ENCODE results near the gene CDH13. TPM values are rescaled to one million over a fixed set of nuclear protein-coding genes. Genes with fewer than 3 reads are reported as not detected.

The CDH13 gene
- total and polyA plus RNA-seq, 4 donors: 58.9 to 265 (median 158) TPM

GRCh38 chr16:83586461-83587200 lies 959.9 kb downstream of the CDH13 start:
- no peaks in the 10 kb centered on the region for H3K4me1 ChIP-seq (ENCODE audit: control insufficient read depth in 1 of 2, insufficient read depth in 2 of 2, low read length in 2 of 2)
- WGBS, 2 donors: 64 to 67% methylated on average over 11 of the region's 11 CpGs
- ATAC-seq (ENCODE audit: low FRiP score) (no peak), DNase-seq (no peak)
- intact Hi-C loops (cut with DNase I): no loop called here
- no peaks in the 10 kb centered on the region for H3K27me3 ChIP-seq (ENCODE audit: control insufficient read depth in 1 of 2, insufficient read depth in 2 of 2, low read length in 1 of 2)
- no peak overlapping the region for H3K27ac ChIP-seq (ENCODE audit: low read depth in 1 of 2, low read length in 2 of 2)
- no peaks in the 10 kb centered on the region for H3K9me3 ChIP-seq (ENCODE audit: control insufficient read depth, low read length)
- no peak overlapping the region for H3K4me3 ChIP-seq (ENCODE audit: low read length in 2 of 2)
- H3K36me3 ChIP-seq (ENCODE audit: control insufficient read depth in 1 of 2, insufficient read depth in 2 of 2, low read length in 1 of 2): no peaks in the 10 kb centered on the region

DNA sequence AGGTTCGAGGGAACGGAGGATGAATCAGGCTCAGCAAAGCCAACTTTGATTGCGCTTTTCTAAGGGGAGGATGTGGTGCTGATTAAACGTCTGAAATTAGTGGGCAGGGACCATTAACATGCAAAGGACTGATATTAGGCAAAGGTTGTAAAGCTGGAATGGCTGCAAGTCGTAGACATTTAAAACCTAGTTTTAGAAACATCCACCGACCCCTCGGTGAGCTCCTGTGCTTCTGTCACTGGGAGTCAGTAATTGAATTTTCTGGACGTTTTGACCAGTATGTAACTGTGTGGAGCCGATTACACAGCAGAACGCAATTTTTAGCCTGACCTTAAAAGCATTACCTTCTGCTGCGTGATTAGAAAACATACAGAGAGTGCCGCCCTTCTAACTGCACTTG lies 960.4 kb downstream of the CDH13 start:
- ATAC-seq (ENCODE audit: low FRiP score) (no peak), DNase-seq (no peak)
- H3K4me1 ChIP-seq (ENCODE audit: control insufficient read depth in 1 of 2, insufficient read depth in 2 of 2, low read length in 2 of 2): no peaks in the 10 kb centered on the region
- 77 to 87% methylated on average over 12 of the region's 12 CpGs for WGBS, 2 donors
- intact Hi-C loops (cut with DNase I): no loop called here
- no peaks in the 10 kb centered on the region for H3K27me3 ChIP-seq (ENCODE audit: control insufficient read depth in 1 of 2, insufficient read depth in 2 of 2, low read length in 1 of 2)
- no peaks in the 10 kb centered on the region for H3K9me3 ChIP-seq (ENCODE audit: control insufficient read depth, low read length)
- no peak overlapping the region for H3K4me3 ChIP-seq (ENCODE audit: low read length in 2 of 2)
- H3K27ac ChIP-seq (ENCODE audit: low read depth in 1 of 2, low read length in 2 of 2): no peak overlapping the region
- no peaks in the 10 kb centered on the region for H3K36me3 ChIP-seq (ENCODE audit: control insufficient read depth in 1 of 2, insufficient read depth in 2 of 2, low read length in 1 of 2)

DNA sequence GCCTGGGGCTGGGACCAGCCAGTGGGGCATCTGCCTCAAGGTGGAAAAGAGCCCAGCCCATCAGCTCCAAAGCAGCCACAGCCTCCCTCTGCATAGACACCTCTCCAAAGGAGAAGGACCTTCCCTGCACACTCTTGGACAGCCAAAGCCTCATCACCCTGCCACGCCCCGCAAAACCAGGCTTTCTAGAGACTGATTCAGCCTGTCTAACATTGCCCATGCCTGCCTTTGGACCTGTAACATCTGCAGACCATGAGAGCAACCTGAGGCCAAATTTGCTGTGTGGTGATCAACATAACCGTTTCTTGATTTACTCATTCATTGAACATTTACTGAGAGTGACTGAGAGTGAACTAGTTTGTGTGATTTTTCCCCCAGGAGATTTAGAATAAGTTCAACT lies 961.3 kb downstream of the CDH13 start:
- Histone ChIP-seq H3K27me3 (ENCODE audit: control insufficient read depth in 1 of 2, insufficient read depth in 2 of 2, low read length in 1 of 2) (no peaks in the 10 kb centered on the region), H3K4me1 (ENCODE audit: control insufficient read depth in 1 of 2, insufficient read depth in 2 of 2, low read length in 2 of 2) (no peaks in the 10 kb centered on the region), H3K9me3 (ENCODE audit: control insufficient read depth, low read length) (no peaks in the 10 kb centered on the region), H3K36me3 (ENCODE audit: control insufficient read depth in 1 of 2, insufficient read depth in 2 of 2, low read length in 1 of 2) (no peaks in the 10 kb centered on the region), H3K27ac (ENCODE audit: low read depth in 1 of 2, low read length in 2 of 2) (no peak overlapping the region), H3K4me3 (ENCODE audit: low read length in 2 of 2) (no peak overlapping the region)
- 91 to 92% methylated on average over 3 of the region's 3 CpGs for WGBS, 2 donors
- intact Hi-C loops (cut with DNase I): no loop called here
- ATAC-seq (ENCODE audit: low FRiP score): no peak
- DNase-seq: no peak

GRCh38 chr16:83589576-83589975 lies 962.8 kb downstream of the CDH13 start:
- H3K27me3 ChIP-seq (ENCODE audit: control insufficient read depth in 1 of 2, insufficient read depth in 2 of 2, low read length in 1 of 2): no peaks in the 10 kb centered on the region
- no peak for DNase-seq
- intact Hi-C loops (cut with DNase I): no loop called here
- H3K9me3 ChIP-seq (ENCODE audit: control insufficient read depth, low read length): no peaks in the 10 kb centered on the region
- no peak overlapping the region for H3K4me3 ChIP-seq (ENCODE audit: low read length in 2 of 2)
- H3K4me1 ChIP-seq (ENCODE audit: control insufficient read depth in 1 of 2, insufficient read depth in 2 of 2, low read length in 2 of 2): no peaks in the 10 kb centered on the region
- H3K27ac ChIP-seq (ENCODE audit: low read depth in 1 of 2, low read length in 2 of 2): no peak overlapping the region
- 93 to 94% methylated on average over 6 of the region's 6 CpGs for WGBS, 2 donors
- no peaks in the 10 kb centered on the region for H3K36me3 ChIP-seq (ENCODE audit: control insufficient read depth in 1 of 2, insufficient read depth in 2 of 2, low read length in 1 of 2)
- ATAC-seq (ENCODE audit: low FRiP score): no peak

DNA sequence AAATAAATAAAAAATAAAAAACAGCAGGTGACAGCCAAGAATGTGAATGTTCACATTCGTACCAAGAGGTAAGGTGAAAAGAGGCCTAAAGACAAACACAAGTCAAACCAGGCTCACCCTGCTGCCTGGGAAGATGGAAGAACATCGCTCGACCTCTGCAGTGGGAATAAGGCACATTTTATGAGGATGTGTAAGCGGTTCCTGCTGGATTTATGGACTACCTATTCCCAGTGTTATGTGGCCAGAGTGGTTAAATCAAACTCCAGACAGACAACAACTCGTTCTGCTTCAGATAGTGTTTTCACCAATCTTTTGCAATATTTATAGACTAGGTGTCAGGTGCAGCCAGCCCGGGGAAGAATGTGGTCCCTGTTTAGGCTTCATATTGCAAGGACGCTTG lies 966.0 kb downstream of the CDH13 start:
- 83 to 87% methylated on average over 7 of the region's 7 CpGs for WGBS, 2 donors
- Histone ChIP-seq H3K9me3 (ENCODE audit: control insufficient read depth, low read length) (no peaks in the 10 kb centered on the region), H3K4me1 (ENCODE audit: control insufficient read depth in 1 of 2, insufficient read depth in 2 of 2, low read length in 2 of 2) (no peaks in the 10 kb centered on the region), H3K27ac (ENCODE audit: low read depth in 1 of 2, low read length in 2 of 2) (no peak overlapping the region), H3K36me3 (ENCODE audit: control insufficient read depth in 1 of 2, insufficient read depth in 2 of 2, low read length in 1 of 2) (no peaks in the 10 kb centered on the region), H3K4me3 (ENCODE audit: low read length in 2 of 2) (no peak overlapping the region), H3K27me3 (ENCODE audit: control insufficient read depth in 1 of 2, insufficient read depth in 2 of 2, low read length in 1 of 2) (no peaks in the 10 kb centered on the region)
- intact Hi-C loops (cut with DNase I): no loop called here
- DNase-seq (no peak), ATAC-seq (ENCODE audit: low FRiP score) (no peak)

DNA sequence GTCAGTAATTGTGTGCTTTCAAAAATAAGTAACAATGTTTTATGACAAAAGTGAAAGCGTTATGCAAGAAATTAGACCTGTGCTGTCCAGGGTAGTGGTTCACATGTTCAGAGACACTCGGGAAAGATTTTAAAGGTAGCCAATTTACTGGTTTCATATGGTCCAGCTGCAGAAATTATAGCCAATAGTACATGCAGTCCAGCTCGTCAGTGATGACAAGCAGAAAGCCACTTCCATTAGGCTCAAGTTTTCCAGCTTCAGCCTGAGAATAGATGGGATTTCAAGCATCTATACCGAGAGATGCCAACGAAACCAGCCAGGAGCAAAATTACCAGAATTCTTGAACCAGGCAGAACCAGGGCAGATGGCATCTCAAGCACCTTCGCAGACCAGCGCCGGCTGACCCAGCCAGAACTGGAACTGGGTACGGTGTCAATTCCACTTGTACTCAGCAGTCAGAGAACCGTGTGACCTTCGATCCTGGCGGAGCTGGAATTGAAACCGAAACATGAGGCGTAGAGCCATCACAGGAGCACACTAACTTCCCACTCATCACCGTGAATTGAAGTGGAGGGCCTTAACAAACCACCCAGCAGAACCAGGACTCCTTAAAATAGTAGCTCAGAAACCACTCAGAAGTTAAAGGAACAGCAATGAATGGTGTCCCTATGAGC lies 973.2 kb downstream of the CDH13 start:
- Histone ChIP-seq H3K27me3 (ENCODE audit: control insufficient read depth in 1 of 2, insufficient read depth in 2 of 2, low read length in 1 of 2) (no peaks in the 10 kb centered on the region), H3K4me1 (ENCODE audit: control insufficient read depth in 1 of 2, insufficient read depth in 2 of 2, low read length in 2 of 2) (no peaks in the 10 kb centered on the region), H3K9me3 (ENCODE audit: control insufficient read depth, low read length) (no peaks in the 10 kb centered on the region), H3K4me3 (ENCODE audit: low read length in 2 of 2) (no peak overlapping the region), H3K27ac (ENCODE audit: low read depth in 1 of 2, low read length in 2 of 2) (no peak overlapping the region), H3K36me3 (ENCODE audit: control insufficient read depth in 1 of 2, insufficient read depth in 2 of 2, low read length in 1 of 2) (peaks cover 0 to 1% of the 10 kb centered on the region in 2 donors)
- no peak for DNase-seq
- ATAC-seq (ENCODE audit: low FRiP score): no peak
- WGBS, 2 donors: 89 to 90% methylated on average over 15 of the region's 15 CpGs
- intact Hi-C loops (cut with DNase I): no loop called here

- no peak overlapping the region for H3K4me3 ChIP-seq (ENCODE audit: low read length in 2 of 2)
- intact Hi-C loops (cut with DNase I): no loop called here
- 73 to 80% methylated on average over 5 of the region's 5 CpGs for WGBS, 2 donors
- no peak for ATAC-seq (ENCODE audit: low FRiP score)
- no peak overlapping the region for H3K27ac ChIP-seq (ENCODE audit: low read depth in 1 of 2, low read length in 2 of 2)
- peaks cover 0 to 1% of the 10 kb centered on the region in 2 donors for H3K36me3 ChIP-seq (ENCODE audit: control insufficient read depth in 1 of 2, insufficient read depth in 2 of 2, low read length in 1 of 2)
- H3K27me3 ChIP-seq (ENCODE audit: control insufficient read depth in 1 of 2, insufficient read depth in 2 of 2, low read length in 1 of 2): no peaks in the 10 kb centered on the region
- no peaks in the 10 kb centered on the region for H3K4me1 ChIP-seq (ENCODE audit: control insufficient read depth in 1 of 2, insufficient read depth in 2 of 2, low read length in 2 of 2)
- DNase-seq: no peak
- H3K9me3 ChIP-seq (ENCODE audit: control insufficient read depth, low read length): no peaks in the 10 kb centered on the region
These were observed 976.3 kb downstream of the CDH13 start for GRCh38 chr16:83602761-83603722.

GRCh38 chr16:83603723-83604570 lies 977.2 kb downstream of the CDH13 start:
- intact Hi-C loops (cut with DNase I): no loop called here
- ATAC-seq (ENCODE audit: low FRiP score) (no peak), DNase-seq (no peak)
- Histone ChIP-seq H3K27me3 (ENCODE audit: control insufficient read depth in 1 of 2, insufficient read depth in 2 of 2, low read length in 1 of 2) (no peaks in the 10 kb centered on the region), H3K36me3 (ENCODE audit: control insufficient read depth in 1 of 2, insufficient read depth in 2 of 2, low read length in 1 of 2) (peaks cover 0 to 1% of the 10 kb centered on the region in 2 donors), H3K27ac (ENCODE audit: low read depth in 1 of 2, low read length in 2 of 2) (no peak overlapping the region), H3K4me1 (ENCODE audit: control insufficient read depth in 1 of 2, insufficient read depth in 2 of 2, low read length in 2 of 2) (no peaks in the 10 kb centered on the region), H3K9me3 (ENCODE audit: control insufficient read depth, low read length) (no peaks in the 10 kb centered on the region), H3K4me3 (ENCODE audit: low read length in 2 of 2) (no peak overlapping the region)
- WGBS, 2 donors: 77 to 81% methylated on average over 5 of the region's 5 CpGs
